ENCODE data around the gene MAN2A2. TPM values are rescaled to one million over a fixed set of nuclear protein-coding genes. Genes with fewer than 3 reads are reported as not detected.
A peak's percentile ranks its signal among the peaks of the same experiment; 100 is the strongest.
"Not testable (repeated sequence)": the region's sequence is repeated elsewhere in the genome, so short reads cannot be mapped to it uniquely, and the experiment has no call there.

MAN2A2 gene
- total and polyA plus RNA-seq, 7 experiments from 2014 or later: 7.1 to 171 (median 132) TPM

DNA sequence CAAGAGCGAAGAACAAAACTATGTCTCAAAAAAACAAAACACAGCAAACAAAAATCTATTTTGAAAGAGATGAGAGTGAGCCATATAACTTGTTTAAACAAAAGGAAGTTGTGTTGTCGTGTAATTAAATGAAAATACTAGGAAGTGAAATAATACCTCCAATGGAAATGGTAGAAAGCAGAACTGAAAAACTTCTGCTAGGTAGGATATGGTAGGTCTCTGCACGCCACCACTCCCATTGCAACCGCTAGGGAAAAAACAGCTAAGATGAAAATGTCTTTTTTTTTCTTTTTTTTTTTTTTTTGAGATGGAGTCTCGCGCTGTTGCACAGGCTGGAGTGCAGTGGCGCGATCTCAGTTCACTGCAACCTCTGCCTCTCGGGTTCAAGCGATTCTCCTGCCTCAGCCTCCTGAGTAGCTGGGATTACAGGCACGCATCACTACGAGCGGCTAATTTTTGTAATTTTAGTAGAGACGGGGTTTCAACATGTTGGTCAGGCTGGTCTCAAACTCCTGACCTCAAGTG is 5.9 kb upstream of the MAN2A2 start:
- ATAC-seq: peak; percentile 63
- H3K27me3 ChIP-seq (ENCODE audit: control insufficient read depth in 2 of 2, insufficient read depth in 2 of 2, low read length in 2 of 2); H3K36me3 ChIP-seq (ENCODE audit: control insufficient read depth in 2 of 3, insufficient read depth in 3 of 3, low read length in 3 of 3); H3K4me3 ChIP-seq (ENCODE audit: low read length); H3K27ac ChIP-seq (ENCODE audit: low read depth, low read length); intact Hi-C loops (cut with micrococcal nuclease); H3K9me3 ChIP-seq (ENCODE audit: control insufficient read depth in 2 of 3, low read length in 3 of 3); DNase-seq; H3K4me1 ChIP-seq (ENCODE audit: control insufficient read depth in 2 of 2, insufficient read depth in 2 of 2, low read length in 2 of 2); H3K9me3 Mint-ChIP-seq; H3K4me3 Mint-ChIP-seq; H3K27me3 Mint-ChIP-seq: not testable (repeated sequence)
- ChIA-PET POLR2A (interaction anchor here (1.2 to 1.3 kb wide), 2 partner anchors 11 to 34 kb away, joined by 3 read pairs; no protein-coding TSS in a partner anchor), CTCF (interaction anchor here (0.8 to 1.2 kb wide), 2 partner anchors 12 to 35 kb away, joined by 4 read pairs; partner anchors contain the start of gene HDDC3)
- Mint-ChIP-seq H3K27ac (peak overlapping the region in 1 of 9 donors; percentile 51), H3K36me3 (peaks cover 0 to 15% (median 0%) of the 10 kb centered on the region in 5 donors), H3K4me1 (peaks cover 0 to 21% (median 12%) of the 10 kb centered on the region in 7 donors)

DNA sequence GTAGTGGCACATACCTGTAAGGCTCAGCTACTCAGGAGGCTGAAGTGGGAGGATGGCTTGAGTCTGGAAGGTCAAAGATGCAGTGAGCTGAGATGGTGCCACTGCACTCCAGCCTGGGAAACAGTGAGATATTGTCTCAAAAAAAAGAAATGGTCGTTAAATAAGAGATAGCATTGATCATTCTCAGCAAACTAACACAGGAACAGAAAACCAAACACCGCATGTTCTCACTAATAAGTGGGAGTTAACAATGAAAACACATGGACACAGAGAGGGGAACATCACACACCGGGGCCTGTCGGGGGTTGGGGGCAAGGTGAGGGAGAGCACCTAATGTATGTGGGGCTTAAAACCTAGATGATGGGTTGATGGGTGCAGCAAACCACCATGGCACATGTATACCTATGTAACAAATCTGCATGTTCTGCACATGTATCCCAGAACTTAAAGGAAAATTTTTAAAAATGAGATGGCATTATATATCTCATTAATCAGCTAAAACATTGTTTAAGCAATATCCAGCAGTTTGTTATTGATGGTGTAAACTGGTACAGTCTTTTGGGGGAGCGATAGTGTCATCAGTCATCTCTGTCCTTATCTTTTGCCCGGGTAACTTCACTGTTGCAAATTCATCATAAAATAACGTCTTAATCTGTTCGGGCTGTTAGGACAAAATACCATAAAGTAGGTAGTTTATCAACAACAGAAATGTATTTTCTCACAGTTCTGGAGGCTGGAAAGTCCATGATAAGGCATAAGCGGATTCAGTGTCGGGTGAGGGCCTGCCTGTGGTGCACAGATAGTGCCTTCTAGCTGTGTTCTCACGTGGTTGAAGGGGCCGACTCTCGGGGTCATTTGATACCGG is 1.7 kb upstream of the MAN2A2 start:
- Mint-ChIP-seq H3K9me3 (no peaks in the 10 kb centered on the region), H3K27ac (peak overlapping the region; percentile 81 to 95 (median 90)), H3K36me3 (peaks cover 9 to 15% (median 11%) of the 10 kb centered on the region in 5 donors), H3K27me3 (no peaks in the 10 kb centered on the region), H3K4me1 (peaks cover 11 to 40% (median 34%) of the 10 kb centered on the region in 7 donors), H3K4me3 (peak overlapping the region; percentile 85 to 96 (median 90))
- H3K4me3 ChIP-seq (ENCODE audit: low read length): no peak overlapping the region
- DNase-seq (no peak), ATAC-seq (no peak)
- intact Hi-C loops (cut with micrococcal nuclease): loop anchor here (1.0 to 5.0 kb wide), 5 partner anchors 33 to 549 kb away; partner anchors contain the start of genes BLM (in 1 of the 2), VPS33B (in 1 of the 2) and ZNF774 (in 1 of the 2)
- H3K27me3 ChIP-seq (ENCODE audit: control insufficient read depth in 2 of 2, insufficient read depth in 2 of 2, low read length in 2 of 2): no peaks in the 10 kb centered on the region
- H3K9me3 ChIP-seq (ENCODE audit: control insufficient read depth in 2 of 3, low read length in 3 of 3): no peaks in the 10 kb centered on the region
- ChIA-PET POLR2A (interaction anchor here (0.7 to 8.3 kb wide), 3 partner anchors 30 to 382 kb away, joined by 3 to 213 read pairs (median 3); partner anchors contain the start of genes HDDC3 and UNC45A), CTCF (interaction anchor here (0.7 to 8.0 kb wide), 4 partner anchors 15 to 402 kb away, joined by 3 to 150 read pairs (median 10); partner anchors contain the start of genes HDDC3 and UNC45A)
- peaks cover 0 to 15% (median 4%) of the 10 kb centered on the region in 3 experiments for H3K36me3 ChIP-seq (ENCODE audit: control insufficient read depth in 2 of 3, insufficient read depth in 3 of 3, low read length in 3 of 3)
- peaks cover 12 to 17% of the 10 kb centered on the region in 2 donors for H3K4me1 ChIP-seq (ENCODE audit: control insufficient read depth in 2 of 2, insufficient read depth in 2 of 2, low read length in 2 of 2)
- peak overlapping the region; percentile 72 for H3K27ac ChIP-seq (ENCODE audit: low read depth, low read length)

DNA sequence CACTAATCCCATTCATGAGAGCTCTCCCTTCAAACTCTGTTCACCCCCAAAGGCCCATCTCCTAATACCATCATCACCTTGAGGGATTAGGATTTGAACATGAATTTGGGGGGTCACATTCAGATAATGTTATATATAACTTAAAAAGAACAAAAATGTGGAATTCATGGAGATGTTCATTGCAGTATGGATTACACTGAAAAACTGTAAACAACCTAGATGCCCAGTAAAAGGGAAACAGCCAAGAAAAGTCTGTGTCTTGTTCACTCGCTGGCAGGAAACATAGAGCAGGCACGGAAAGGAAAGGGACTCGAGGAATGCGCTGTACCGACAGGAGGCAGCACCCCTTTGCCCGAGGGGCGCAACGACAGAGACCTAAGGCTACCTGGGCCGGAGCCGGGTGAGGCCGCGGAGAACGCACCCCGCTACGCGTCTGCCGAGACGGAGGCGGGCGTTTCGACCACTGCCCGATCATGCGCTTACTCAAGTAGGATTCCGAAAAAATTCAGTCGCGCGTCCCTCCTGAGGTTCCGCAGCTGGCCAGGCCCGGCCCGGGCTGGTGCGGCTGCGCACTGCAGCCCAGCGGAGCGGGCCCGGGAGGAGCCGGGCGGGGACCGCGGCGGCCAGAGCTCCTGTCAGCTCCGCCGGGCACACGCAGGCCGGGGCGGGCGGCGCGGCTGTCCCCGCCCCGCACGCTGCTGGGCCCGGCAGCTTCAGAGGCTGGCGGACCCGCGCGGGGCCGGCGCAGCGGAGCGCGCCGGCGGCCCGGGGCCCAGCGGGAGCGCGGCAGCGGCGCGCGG is 862 bp upstream of the MAN2A2 start:
- peak; percentile 84 for ATAC-seq
- Mint-ChIP-seq H3K36me3 (peaks cover 9 to 18% (median 11%) of the 10 kb centered on the region in 5 donors), H3K4me1 (peaks cover 11 to 37% (median 34%) of the 10 kb centered on the region in 7 donors), H3K9me3 (no peaks in the 10 kb centered on the region), H3K4me3 (peak overlapping the region; percentile 85 to 96 (median 90)), H3K27me3 (no peaks in the 10 kb centered on the region), H3K27ac (peak overlapping the region; percentile 81 to 95 (median 90))
- peak overlapping the region; percentile 82 for H3K4me3 ChIP-seq (ENCODE audit: low read length)
- peaks cover 0 to 23% (median 12%) of the 10 kb centered on the region in 3 experiments for H3K36me3 ChIP-seq (ENCODE audit: control insufficient read depth in 2 of 3, insufficient read depth in 3 of 3, low read length in 3 of 3)
- CTCF ChIA-PET: interaction anchor here (0.6 to 8.0 kb wide), 7 partner anchors 16 to 403 kb away, joined by 3 to 150 read pairs (median 5); partner anchors contain the start of genes HDDC3 and UNC45A
- H3K27ac ChIP-seq (ENCODE audit: low read depth, low read length): peak overlapping the region; percentile 72
- intact Hi-C loops (cut with micrococcal nuclease): loop anchor here (1.0 to 5.0 kb wide), 5 partner anchors 32 to 550 kb away; partner anchors contain the start of genes BLM (in 1 of the 2), VPS33B (in 1 of the 2) and ZNF774 (in 1 of the 2)
- no peaks in the 10 kb centered on the region for H3K27me3 ChIP-seq (ENCODE audit: control insufficient read depth in 2 of 2, insufficient read depth in 2 of 2, low read length in 2 of 2)
- POLR2A ChIA-PET: interaction anchor here (0.7 to 8.3 kb wide), 5 partner anchors 19 to 383 kb away, joined by 3 to 213 read pairs (median 4); partner anchors contain the start of genes HDDC3, RCCD1 and UNC45A
- DNase-seq: peak; percentile 60 to 81 (median 73)
- H3K9me3 ChIP-seq (ENCODE audit: control insufficient read depth in 2 of 3, low read length in 3 of 3): no peaks in the 10 kb centered on the region
- H3K4me1 ChIP-seq (ENCODE audit: control insufficient read depth in 2 of 2, insufficient read depth in 2 of 2, low read length in 2 of 2): peaks cover 12 to 17% of the 10 kb centered on the region in 2 donors

DNA sequence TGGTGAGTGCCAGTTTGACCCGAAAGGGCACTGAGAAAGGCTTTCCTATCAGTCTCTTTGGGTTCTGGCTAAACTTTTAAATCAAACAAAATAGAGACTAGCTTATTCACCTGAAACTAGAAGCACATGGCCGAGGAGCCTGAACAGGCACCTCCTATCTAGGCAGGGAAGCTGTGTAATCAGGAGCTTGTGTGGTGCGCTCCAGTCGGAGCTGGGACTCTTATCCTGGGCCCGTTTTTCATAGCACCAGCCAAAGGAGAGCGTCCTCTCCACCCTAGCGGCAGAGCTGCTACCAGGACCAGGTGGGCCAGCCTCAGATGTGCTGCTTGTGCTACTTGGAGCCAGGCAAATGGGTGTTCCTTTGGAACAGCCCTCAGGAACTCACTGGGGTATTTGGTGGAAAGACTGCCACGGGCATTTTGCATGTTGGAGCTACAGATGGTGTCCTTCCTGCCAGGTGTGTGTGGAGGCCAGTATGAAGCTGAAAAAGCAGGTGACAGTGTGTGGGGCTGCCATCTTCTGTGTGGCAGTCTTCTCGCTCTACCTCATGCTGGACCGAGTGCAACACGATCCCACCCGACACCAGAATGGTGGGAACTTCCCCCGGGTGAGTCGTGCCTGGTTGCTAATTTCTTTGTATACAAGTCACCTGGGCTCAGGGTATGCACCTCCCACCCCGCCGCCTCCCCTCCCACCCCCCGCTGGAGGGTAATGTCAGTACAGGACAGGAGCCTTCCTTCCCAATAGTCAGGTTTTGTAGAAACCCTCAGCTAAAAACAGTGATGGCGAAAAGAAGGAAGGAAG is 833 bp downstream of the MAN2A2 start:
- H3K9me3 Mint-ChIP-seq: no peaks in the 10 kb centered on the region
- peak overlapping the region; percentile 86 for H3K27ac ChIP-seq (ENCODE audit: low read depth, low read length)
- H3K27me3 Mint-ChIP-seq: no peaks in the 10 kb centered on the region
- H3K4me1 Mint-ChIP-seq: peaks cover 11 to 37% (median 34%) of the 10 kb centered on the region in 7 donors
- ATAC-seq: no peak
- H3K36me3 Mint-ChIP-seq: peaks cover 9 to 29% (median 21%) of the 10 kb centered on the region in 5 donors
- peak overlapping the region; percentile 72 to 91 (median 84) for H3K4me3 Mint-ChIP-seq
- H3K4me3 ChIP-seq (ENCODE audit: low read length): peak overlapping the region; percentile 74
- H3K27me3 ChIP-seq (ENCODE audit: control insufficient read depth in 2 of 2, insufficient read depth in 2 of 2, low read length in 2 of 2): no peaks in the 10 kb centered on the region
- intact Hi-C loops (cut with micrococcal nuclease): loop anchor here (1.0 to 5.0 kb wide), 4 partner anchors 19 to 552 kb away; partner anchors contain the start of genes VPS33B (in 1 of the 2) and ZNF774 (in 1 of the 2)
- peaks cover 6 to 37% (median 17%) of the 10 kb centered on the region in 3 experiments for H3K36me3 ChIP-seq (ENCODE audit: control insufficient read depth in 2 of 3, insufficient read depth in 3 of 3, low read length in 3 of 3)
- H3K4me1 ChIP-seq (ENCODE audit: control insufficient read depth in 2 of 2, insufficient read depth in 2 of 2, low read length in 2 of 2): peaks cover 12 to 17% of the 10 kb centered on the region in 2 donors
- peak overlapping the region in 8 of 9 donors; percentile 40 to 88 (median 84) for H3K27ac Mint-ChIP-seq
- ChIA-PET CTCF (interaction anchor here (0.6 to 8.0 kb wide), 6 partner anchors 8 to 394 kb away, joined by 3 to 150 read pairs (median 6); partner anchors contain the start of genes HDDC3 and UNC45A), POLR2A (interaction anchor here (0.8 to 8.3 kb wide), 5 partner anchors 18 to 256 kb away, joined by 3 to 213 read pairs (median 4); partner anchors contain the start of genes BLM, HDDC3, RCCD1 and UNC45A)
- no peaks in the 10 kb centered on the region for H3K9me3 ChIP-seq (ENCODE audit: control insufficient read depth in 2 of 3, low read length in 3 of 3)
- DNase-seq: no peak

DNA sequence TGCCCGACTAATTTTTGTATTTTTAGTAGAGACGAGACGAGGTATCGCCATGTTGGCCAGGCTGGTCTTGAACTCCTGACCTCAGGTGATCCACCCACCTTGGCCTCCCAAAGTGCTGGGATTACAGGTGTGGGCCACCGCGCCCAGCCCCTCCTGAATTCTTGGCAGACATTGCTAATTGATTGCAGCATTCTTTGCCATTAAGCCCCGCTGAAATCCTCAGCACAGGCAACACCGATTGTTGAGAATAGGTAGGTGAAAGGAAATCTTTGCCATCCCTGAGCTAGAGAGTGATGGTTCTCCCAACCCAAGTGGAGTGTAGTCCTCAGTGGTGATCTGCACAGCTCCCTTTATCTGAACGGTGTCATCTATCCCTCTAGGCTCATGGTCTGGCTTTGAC is 1.6 kb downstream of the MAN2A2 start:
- CTCF ChIA-PET: interaction anchor here (8.0 kb wide), 1 partner anchor 29 kb away, joined by 150 read pairs; the partner anchor contains the start of genes HDDC3 and UNC45A
- ATAC-seq: no peak
- H3K36me3 Mint-ChIP-seq: peaks cover 9 to 33% (median 21%) of the 10 kb centered on the region in 5 donors

More for the DNA sequence above, 1.6 kb downstream of the MAN2A2 start:
- H3K36me3 ChIP-seq (ENCODE audit: control insufficient read depth in 2 of 3, insufficient read depth in 3 of 3, low read length in 3 of 3): peaks cover 6 to 44% (median 17%) of the 10 kb centered on the region in 3 experiments
- H3K4me3 Mint-ChIP-seq: peak overlapping the region in 3 of 10 donors; percentile 21 to 35 (median 32)
- H3K9me3 ChIP-seq (ENCODE audit: control insufficient read depth in 2 of 3, low read length in 3 of 3): no peaks in the 10 kb centered on the region
- H3K4me1 Mint-ChIP-seq: peaks cover 11 to 37% (median 34%) of the 10 kb centered on the region in 7 donors
- H3K4me1 ChIP-seq (ENCODE audit: control insufficient read depth in 2 of 2, insufficient read depth in 2 of 2, low read length in 2 of 2): peaks cover 12 to 17% of the 10 kb centered on the region in 2 donors
- no peak overlapping the region for H3K27ac ChIP-seq (ENCODE audit: low read depth, low read length)
- no peaks in the 10 kb centered on the region for H3K9me3 Mint-ChIP-seq
- H3K27me3 ChIP-seq (ENCODE audit: control insufficient read depth in 2 of 2, insufficient read depth in 2 of 2, low read length in 2 of 2): no peaks in the 10 kb centered on the region
- no peak for DNase-seq
- intact Hi-C loops (cut with micrococcal nuclease): loop anchor here in 1 of 2 donors (2.0 to 5.0 kb wide), 3 partner anchors 18 to 552 kb away; partner anchors contain the start of genes VPS33B and ZNF774
- no peak overlapping the region for H3K4me3 ChIP-seq (ENCODE audit: low read length)
- no peaks in the 10 kb centered on the region for H3K27me3 Mint-ChIP-seq
- H3K27ac Mint-ChIP-seq: no peak overlapping the region
- POLR2A ChIA-PET: interaction anchor here (8.3 kb wide), 1 partner anchor 29 kb away, joined by 213 read pairs; the partner anchor contains the start of genes HDDC3 and UNC45A
